ENCODE data around the gene SCG5. TPM values are rescaled to one million over a fixed set of nuclear protein-coding genes. Genes with fewer than 3 reads are reported as not detected.
A peak's percentile ranks its signal among the peaks of the same experiment; 100 is the strongest.
"Not testable (repeated sequence)": the region's sequence is repeated elsewhere in the genome, so short reads cannot be mapped to it uniquely, and the experiment has no call there.

SCG5 gene
- total and polyA plus RNA-seq, 2 donors from 2014 or later = 1.3 to 1.6 TPM

DNA sequence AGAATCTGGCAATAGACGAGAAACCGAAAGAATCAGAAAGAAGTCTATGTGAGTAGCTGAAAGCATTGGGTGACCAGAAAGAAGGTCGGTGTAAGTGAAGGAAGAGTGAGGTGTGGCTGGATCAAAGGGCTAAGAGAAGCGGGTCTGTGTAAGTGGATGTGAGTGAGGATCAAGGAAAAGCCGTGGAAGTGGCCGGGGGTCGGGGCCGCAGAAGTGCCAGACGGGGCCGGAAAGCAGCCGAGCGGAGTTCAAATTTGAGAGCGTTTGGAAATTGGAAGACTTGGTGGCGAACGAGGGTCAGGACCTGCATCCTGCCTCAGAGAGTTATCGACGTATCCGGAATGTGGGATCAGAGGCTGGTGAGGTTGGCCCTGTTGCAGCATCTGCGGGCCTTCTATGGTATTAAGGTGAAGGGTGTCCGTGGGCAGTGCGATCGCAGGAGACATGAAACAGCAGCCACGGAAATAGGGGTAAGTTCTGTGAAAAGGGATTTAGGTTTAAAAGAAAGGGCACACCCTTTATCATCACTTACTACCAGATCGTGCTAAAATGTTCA is 25.6 kb upstream of the SCG5 start:
- peak in 2 of 5 donors; percentile 10 to 34 for DNase-seq
- H3K9ac ChIP-seq (ENCODE audit: low read length in 3 of 3) = peak overlapping the region in 1 of 3 donors; percentile 73
- FAIRE-seq; intact Hi-C loops (cut with DNase I); H3K27me3 ChIP-seq (ENCODE audit: control insufficient read depth, insufficient read depth, low read length); H3K27ac ChIP-seq (ENCODE audit: low read depth in 2 of 2, low read length in 2 of 2); H3K9me3 ChIP-seq (ENCODE audit: control insufficient read depth in 2 of 3, insufficient read depth in 1 of 3, low read length in 3 of 3); H3K36me3 ChIP-seq (ENCODE audit: control insufficient read depth in 2 of 3, insufficient read depth in 3 of 3, low read length in 3 of 3); H3K4me1 ChIP-seq (ENCODE audit: control insufficient read depth in 2 of 3, insufficient read depth in 2 of 3, low read depth in 1 of 3, low read length in 3 of 3): not testable (repeated sequence)
- H3K4me3 ChIP-seq (ENCODE audit: low read length in 3 of 3) = peak overlapping the region; percentile 64 to 85 (median 75)

DNA sequence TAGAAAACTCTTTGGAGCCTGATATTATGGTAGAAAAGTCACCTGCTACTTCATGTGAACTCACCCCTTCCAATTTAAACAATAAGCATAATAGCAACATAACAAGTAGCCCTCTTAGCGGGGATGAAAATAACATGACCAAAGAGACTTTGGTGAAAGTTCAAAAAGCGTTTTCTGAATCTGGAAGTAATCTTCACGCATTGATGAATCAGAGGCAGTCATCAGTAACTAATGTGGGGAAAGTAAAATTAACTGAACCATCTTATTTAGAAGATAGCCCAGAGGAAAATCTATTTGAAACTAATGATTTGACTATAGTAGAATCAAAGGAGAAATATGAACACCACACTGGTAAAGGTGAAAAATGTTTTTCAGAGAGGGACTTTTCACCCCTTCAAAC is 5.1 kb upstream of the SCG5 start:
- no peaks in the 10 kb centered on the region for H3K27me3 ChIP-seq (ENCODE audit: control insufficient read depth, insufficient read depth, low read length)
- no peak overlapping the region for H3K9ac ChIP-seq (ENCODE audit: low read length in 3 of 3)
- no peaks in the 10 kb centered on the region for H3K36me3 ChIP-seq (ENCODE audit: control insufficient read depth in 2 of 3, insufficient read depth in 3 of 3, low read length in 3 of 3)
- no peak overlapping the region for H3K4me3 ChIP-seq (ENCODE audit: low read length in 3 of 3)
- DNase-seq (no peak), FAIRE-seq (no peak)
- H3K4me1 ChIP-seq (ENCODE audit: control insufficient read depth in 2 of 3, insufficient read depth in 2 of 3, low read depth in 1 of 3, low read length in 3 of 3) = no peaks in the 10 kb centered on the region
- TF ChIP-seq, protein P1, sequence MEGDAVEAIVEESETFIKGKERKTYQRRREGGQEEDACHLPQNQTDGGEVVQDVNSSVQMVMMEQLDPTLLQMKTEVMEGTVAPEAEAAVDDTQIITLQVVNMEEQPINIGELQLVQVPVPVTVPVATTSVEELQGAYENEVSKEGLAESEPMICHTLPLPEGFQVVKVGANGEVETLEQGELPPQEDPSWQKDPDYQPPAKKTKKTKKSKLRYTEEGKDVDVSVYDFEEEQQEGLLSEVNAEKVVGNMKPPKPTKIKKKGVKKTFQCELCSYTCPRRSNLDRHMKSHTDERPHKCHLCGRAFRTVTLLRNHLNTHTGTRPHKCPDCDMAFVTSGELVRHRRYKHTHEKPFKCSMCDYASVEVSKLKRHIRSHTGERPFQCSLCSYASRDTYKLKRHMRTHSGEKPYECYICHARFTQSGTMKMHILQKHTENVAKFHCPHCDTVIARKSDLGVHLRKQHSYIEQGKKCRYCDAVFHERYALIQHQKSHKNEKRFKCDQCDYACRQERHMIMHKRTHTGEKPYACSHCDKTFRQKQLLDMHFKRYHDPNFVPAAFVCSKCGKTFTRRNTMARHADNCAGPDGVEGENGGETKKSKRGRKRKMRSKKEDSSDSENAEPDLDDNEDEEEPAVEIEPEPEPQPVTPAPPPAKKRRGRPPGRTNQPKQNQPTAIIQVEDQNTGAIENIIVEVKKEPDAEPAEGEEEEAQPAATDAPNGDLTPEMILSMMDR (IDR thresholded peaks at IDR 0.05; ENCODE audit: borderline replicate concordance, extremely low read depth, insufficient read depth) = no peak
- H3K9me3 ChIP-seq (ENCODE audit: control insufficient read depth in 2 of 3, insufficient read depth in 1 of 3, low read length in 3 of 3) = no peaks in the 10 kb centered on the region
- intact Hi-C loops (cut with DNase I) = no loop called here
- no peak overlapping the region for H3K27ac ChIP-seq (ENCODE audit: low read depth in 2 of 2, low read length in 2 of 2)

DNA sequence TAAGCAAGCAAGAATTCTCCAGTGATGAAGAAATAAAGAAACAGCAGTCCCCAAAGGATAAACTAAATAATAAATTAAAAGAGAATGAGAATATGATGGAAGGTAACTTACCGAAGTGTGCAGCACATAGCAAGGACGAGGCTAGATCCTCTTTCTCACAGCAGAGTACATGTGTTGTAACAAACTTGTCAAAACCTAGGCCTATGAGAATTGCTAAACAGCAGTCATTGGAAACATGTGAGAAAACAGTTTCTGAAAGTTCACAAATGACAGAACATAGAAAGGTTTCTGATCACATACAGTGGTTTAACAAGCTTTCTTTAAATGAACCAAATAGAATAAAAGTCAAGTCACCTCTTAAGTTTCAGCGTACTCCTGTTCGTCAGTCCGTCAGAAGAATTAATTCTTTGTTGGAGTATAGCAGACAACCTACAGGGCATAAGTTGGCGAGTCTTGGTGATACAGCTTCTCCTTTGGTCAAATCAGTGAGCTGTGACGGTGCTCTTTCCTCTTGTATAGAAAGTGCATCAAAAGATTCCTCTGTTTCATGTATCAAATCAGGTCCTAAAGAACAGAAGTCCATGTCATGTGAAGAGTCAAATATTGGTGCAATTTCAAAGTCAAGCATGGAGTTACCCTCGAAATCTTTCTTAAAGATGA is 4.5 kb upstream of the SCG5 start:
- no peaks in the 10 kb centered on the region for H3K36me3 ChIP-seq (ENCODE audit: control insufficient read depth in 2 of 3, insufficient read depth in 3 of 3, low read length in 3 of 3)
- H3K9me3 ChIP-seq (ENCODE audit: control insufficient read depth in 2 of 3, insufficient read depth in 1 of 3, low read length in 3 of 3) = no peaks in the 10 kb centered on the region
- intact Hi-C loops (cut with DNase I) = no loop called here
- no peaks in the 10 kb centered on the region for H3K27me3 ChIP-seq (ENCODE audit: control insufficient read depth, insufficient read depth, low read length)
- H3K27ac ChIP-seq (ENCODE audit: low read depth in 2 of 2, low read length in 2 of 2) = no peak overlapping the region
- H3K4me1 ChIP-seq (ENCODE audit: control insufficient read depth in 2 of 3, insufficient read depth in 2 of 3, low read depth in 1 of 3, low read length in 3 of 3) = no peaks in the 10 kb centered on the region
- FAIRE-seq = no peak
- TF ChIP-seq, protein P1 (IDR thresholded peaks at IDR 0.05; ENCODE audit: borderline replicate concordance, extremely low read depth, insufficient read depth) = no peak
- H3K9ac ChIP-seq (ENCODE audit: low read length in 3 of 3) = no peak overlapping the region
- DNase-seq = no peak
- H3K4me3 ChIP-seq (ENCODE audit: low read length in 3 of 3) = no peak overlapping the region

DNA sequence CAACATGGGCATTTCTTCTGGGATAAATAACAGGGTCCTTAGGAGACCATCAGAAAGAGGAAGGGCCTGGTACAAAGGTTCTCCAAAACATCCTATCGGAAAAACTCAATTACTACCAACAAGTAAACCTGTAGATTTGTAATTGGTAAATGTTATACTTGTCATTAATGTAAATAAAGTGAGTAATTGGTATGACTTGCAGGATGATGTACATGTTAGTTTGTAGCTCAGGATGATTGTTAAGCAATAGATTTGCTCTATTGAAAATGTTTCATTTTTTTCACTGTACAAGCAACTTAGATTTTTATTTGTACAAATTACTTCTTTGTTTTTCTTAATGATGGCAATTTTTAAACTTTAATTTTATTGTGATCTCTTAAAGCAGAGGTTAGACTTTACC is 3.8 kb upstream of the SCG5 start:
- intact Hi-C loops (cut with DNase I) = no loop called here
- H3K9me3 ChIP-seq (ENCODE audit: control insufficient read depth in 2 of 3, insufficient read depth in 1 of 3, low read length in 3 of 3) = no peaks in the 10 kb centered on the region
- H3K27me3 ChIP-seq (ENCODE audit: control insufficient read depth, insufficient read depth, low read length) = no peaks in the 10 kb centered on the region
- H3K4me1 ChIP-seq (ENCODE audit: control insufficient read depth in 2 of 3, insufficient read depth in 2 of 3, low read depth in 1 of 3, low read length in 3 of 3) = no peaks in the 10 kb centered on the region
- DNase-seq = no peak
- H3K4me3 ChIP-seq (ENCODE audit: low read length in 3 of 3) = no peak overlapping the region
- FAIRE-seq = no peak
- H3K9ac ChIP-seq (ENCODE audit: low read length in 3 of 3) = no peak overlapping the region
- TF ChIP-seq, protein P1 (IDR thresholded peaks at IDR 0.05; ENCODE audit: borderline replicate concordance, extremely low read depth, insufficient read depth) = no peak
- H3K27ac ChIP-seq (ENCODE audit: low read depth in 2 of 2, low read length in 2 of 2) = no peak overlapping the region
- no peaks in the 10 kb centered on the region for H3K36me3 ChIP-seq (ENCODE audit: control insufficient read depth in 2 of 3, insufficient read depth in 3 of 3, low read length in 3 of 3)
